ENCODE data around the gene MBTPS1.
"Not testable (repeated sequence)": the region's sequence is repeated elsewhere in the genome, so short reads cannot be mapped to it uniquely, and the experiment has no call there.

The MBTPS1 gene

GRCh38 chr16:84121007-84121406, 4.3 kb upstream of the MBTPS1 start:
- Mint-ChIP-seq H3K27me3 (no peaks in the 10 kb centered on the region), H3K4me1 (peaks cover 18% of the 10 kb centered on the region), H3K4me3 (no peak overlapping the region), H3K9me3 (no peaks in the 10 kb centered on the region), H3K27ac (no peak overlapping the region), H3K36me3 (no peaks in the 10 kb centered on the region)
- no peak for DNase-seq
- CTCF ChIA-PET: no interaction called here

- DNase-seq: no peak
- no peaks in the 10 kb centered on the region for H3K36me3 Mint-ChIP-seq
- no peak overlapping the region for H3K4me3 Mint-ChIP-seq
- no peaks in the 10 kb centered on the region for H3K9me3 Mint-ChIP-seq
- H3K27ac Mint-ChIP-seq: no peak overlapping the region
- no peaks in the 10 kb centered on the region for H3K27me3 Mint-ChIP-seq
- H3K4me1 Mint-ChIP-seq: peaks cover 21% of the 10 kb centered on the region
- CTCF ChIA-PET: interaction anchor here (0.6 kb wide), 1 partner anchor 163 kb away, joined by 3 read pairs; no protein-coding TSS in a partner anchor
Measured at GRCh38 chr16:84120023-84120422, 3.3 kb upstream of the MBTPS1 start.

GRCh38 chr16:84119368-84119767, 2.6 kb upstream of the MBTPS1 start:
- Mint-ChIP-seq H3K36me3 (peaks cover under 1% of the 10 kb centered on the region), H3K4me1 (peaks cover 22% of the 10 kb centered on the region), H3K9me3 (no peaks in the 10 kb centered on the region), H3K4me3 (no peak overlapping the region), H3K27me3 (no peaks in the 10 kb centered on the region), H3K27ac (no peak overlapping the region)
- CTCF ChIA-PET: interaction anchor here (0.6 to 1.1 kb wide), 2 partner anchors 68 to 163 kb away, joined by 3 to 4 read pairs; partner anchors contain the start of gene TAF1C
- DNase-seq: no peak

- H3K9me3 Mint-ChIP-seq, H3K36me3 Mint-ChIP-seq, DNase-seq, H3K27me3 Mint-ChIP-seq, H3K27ac Mint-ChIP-seq: not testable (repeated sequence)
- Mint-ChIP-seq H3K4me3 (peak overlapping the region; percentile 51), H3K4me1 (peaks cover 25% of the 10 kb centered on the region)
- CTCF ChIA-PET: interaction anchor here (1.1 to 2.7 kb wide), 2 partner anchors 29 to 69 kb away, joined by 4 to 12 read pairs; partner anchors contain the start of gene TAF1C
Measured at GRCh38 chr16:84118315-84118714, 1.6 kb upstream of the MBTPS1 start.

GRCh38 chr16:84117494-84117843, 727 bp upstream of the MBTPS1 start:
- CTCF ChIA-PET: interaction anchor here (1.3 to 2.7 kb wide), 4 partner anchors 28 to 69 kb away, joined by 3 to 12 read pairs (median 8); partner anchors contain the start of gene TAF1C

GRCh38 chr16:84115919-84116719, 623 bp downstream of the MBTPS1 start:
- Mint-ChIP-seq H3K4me3 (peak overlapping the region; percentile 84), H3K9me3 (no peaks in the 10 kb centered on the region), H3K27ac (peak overlapping the region; percentile 92), H3K27me3 (no peaks in the 10 kb centered on the region), H3K4me1 (peaks cover 25% of the 10 kb centered on the region), H3K36me3 (peaks cover 3% of the 10 kb centered on the region)
- DNase-seq: peak; percentile 74
- CTCF ChIA-PET: interaction anchor here (0.8 to 2.7 kb wide), 8 partner anchors 15 to 71 kb away, joined by 3 to 12 read pairs (median 4); partner anchors contain the start of gene TAF1C

More at GRCh38 chr16:84117494-84117843, 727 bp upstream of the MBTPS1 start:
- peaks cover 3% of the 10 kb centered on the region for H3K36me3 Mint-ChIP-seq
- peak overlapping the region; percentile 94 for H3K27ac Mint-ChIP-seq
- H3K4me1 Mint-ChIP-seq: peaks cover 25% of the 10 kb centered on the region
- DNase-seq: no peak
- H3K4me3 Mint-ChIP-seq: peak overlapping the region; percentile 93
- no peaks in the 10 kb centered on the region for H3K9me3 Mint-ChIP-seq
- H3K27me3 Mint-ChIP-seq: no peaks in the 10 kb centered on the region

- CTCF ChIA-PET: interaction anchor here (1.0 to 1.3 kb wide), 2 partner anchors 27 to 75 kb away, joined by 3 to 4 read pairs; partner anchors contain the start of gene TAF1C
- not testable (repeated sequence) for H3K27ac Mint-ChIP-seq, H3K27me3 Mint-ChIP-seq, H3K4me3 Mint-ChIP-seq, DNase-seq, H3K9me3 Mint-ChIP-seq
- H3K36me3 Mint-ChIP-seq: peaks cover 10% of the 10 kb centered on the region
- peaks cover 19% of the 10 kb centered on the region for H3K4me1 Mint-ChIP-seq
Measured at GRCh38 chr16:84111949-84112348, 4.8 kb downstream of the MBTPS1 start.

- Mint-ChIP-seq H3K9me3 (no peaks in the 10 kb centered on the region), H3K4me1 (peaks cover 19% of the 10 kb centered on the region), H3K36me3 (peaks cover 10% of the 10 kb centered on the region), H3K4me3 (no peak overlapping the region), H3K27me3 (no peaks in the 10 kb centered on the region), H3K27ac (no peak overlapping the region)
- CTCF ChIA-PET: interaction anchor here (1.0 to 1.4 kb wide), 3 partner anchors 27 to 75 kb away, joined by 3 to 4 read pairs (median 4); partner anchors contain the start of gene TAF1C
- DNase-seq: no peak
Measured at GRCh38 chr16:84111525-84111924, 5.2 kb downstream of the MBTPS1 start.

- DNase-seq: no peak
- Mint-ChIP-seq H3K4me3 (no peak overlapping the region), H3K9me3 (no peaks in the 10 kb centered on the region), H3K4me1 (peaks cover 14% of the 10 kb centered on the region), H3K27ac (no peak overlapping the region), H3K36me3 (peaks cover 10% of the 10 kb centered on the region), H3K27me3 (no peaks in the 10 kb centered on the region)
- CTCF ChIA-PET: interaction anchor here (1.3 to 1.4 kb wide), 2 partner anchors 45 to 76 kb away, joined by 4 read pairs; partner anchors contain the start of gene TAF1C
Measured at GRCh38 chr16:84110527-84110926, 6.2 kb downstream of the MBTPS1 start.

- no peaks in the 10 kb centered on the region for H3K9me3 Mint-ChIP-seq
- H3K36me3 Mint-ChIP-seq: peaks cover 10% of the 10 kb centered on the region
- H3K27ac Mint-ChIP-seq: no peak overlapping the region
- CTCF ChIA-PET: interaction anchor here (1.4 kb wide), 1 partner anchor 44 kb away, joined by 4 read pairs; no protein-coding TSS in a partner anchor
- peaks cover 10% of the 10 kb centered on the region for H3K4me1 Mint-ChIP-seq
- H3K4me3 Mint-ChIP-seq: no peak overlapping the region
- no peaks in the 10 kb centered on the region for H3K27me3 Mint-ChIP-seq
- no peak for DNase-seq
Measured at GRCh38 chr16:84109598-84110335, 7.0 kb downstream of the MBTPS1 start.

- no peak for DNase-seq
- Mint-ChIP-seq H3K27me3 (no peaks in the 10 kb centered on the region), H3K9me3 (no peaks in the 10 kb centered on the region), H3K27ac (no peak overlapping the region), H3K36me3 (peaks cover 8% of the 10 kb centered on the region), H3K4me3 (no peak overlapping the region), H3K4me1 (peaks cover 6% of the 10 kb centered on the region)
- CTCF ChIA-PET: no interaction called here
Measured at GRCh38 chr16:84107921-84108320, 8.8 kb downstream of the MBTPS1 start.

- Mint-ChIP-seq H3K27ac (peak overlapping the region; percentile 57), H3K4me1 (peaks cover 10% of the 10 kb centered on the region), H3K9me3 (no peaks in the 10 kb centered on the region), H3K36me3 (peaks cover 12% of the 10 kb centered on the region), H3K4me3 (no peak overlapping the region), H3K27me3 (no peaks in the 10 kb centered on the region)
- CTCF ChIA-PET: interaction anchor here (1.2 to 1.9 kb wide), 2 partner anchors 19 to 42 kb away, joined by 3 to 6 read pairs; no protein-coding TSS in a partner anchor
- no peak for DNase-seq
Measured at GRCh38 chr16:84105948-84106740, 10.6 kb downstream of the MBTPS1 start.

GRCh38 chr16:84105301-84105815, 11.4 kb downstream of the MBTPS1 start:
- no peaks in the 10 kb centered on the region for H3K9me3 Mint-ChIP-seq
- H3K4me1 Mint-ChIP-seq: peaks cover 4% of the 10 kb centered on the region
- no peak overlapping the region for H3K27ac Mint-ChIP-seq
- H3K4me3 Mint-ChIP-seq: no peak overlapping the region
- H3K36me3 Mint-ChIP-seq: peaks cover 13% of the 10 kb centered on the region
- no peak for DNase-seq
- CTCF ChIA-PET: interaction anchor here (1.2 to 1.9 kb wide), 2 partner anchors 18 to 42 kb away, joined by 3 to 6 read pairs; no protein-coding TSS in a partner anchor
- no peaks in the 10 kb centered on the region for H3K27me3 Mint-ChIP-seq

Measured in activated naive CD4-positive, alpha-beta T cell treated with anti-CD3 and anti-CD28 coated beads, Interleukin-2, amount 10 ng/mL, durations not matched to agents 7 days and 5 days (primary cell).